OCI-LY3 (cell line): ENCODE data around the gene BOD1.

Source experiments
- EZH2phosphoT487 ChIP-seq: fragments of 200-600 bp; shearing (Covaris generic); IDR thresholded peaks from 2 replicates; pipeline ENCODE4 v1.6.1; 2018; ENCODE audit warnings: antibody characterized with exemption, mixed run types, low read depth
- TF ChIP-seq, protein P1 (sequence below): fragments of 200-600, 300-600 bp; sonication (generic); IDR thresholded peaks from 2 replicates; pipeline ENCODE4 v1.5.1; 2014; ENCODE audit warnings: antibody characterized with exemption, low read length, low read depth

DNA sequence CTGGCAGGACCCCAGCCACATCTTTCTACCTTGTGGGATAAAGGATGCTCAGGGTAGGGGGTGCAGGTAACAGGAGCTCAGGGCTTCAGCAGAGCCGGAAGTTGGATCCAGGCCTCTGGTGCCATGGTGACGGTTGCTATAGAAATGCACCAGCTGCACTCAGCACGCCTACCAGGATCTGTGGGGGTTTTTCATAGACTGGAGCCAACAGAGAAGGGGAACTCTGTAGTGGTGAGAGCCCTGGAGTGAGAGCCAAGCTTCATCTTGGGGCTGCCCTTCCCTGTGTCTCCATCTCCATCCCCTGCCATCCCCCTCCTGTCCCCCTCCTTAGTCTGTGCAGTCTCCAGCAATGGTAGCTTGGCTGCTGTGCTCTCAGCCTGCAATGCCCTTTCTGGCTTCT, 27.5 kb upstream of the BOD1 start:
- TF ChIP-seq, protein P1, sequence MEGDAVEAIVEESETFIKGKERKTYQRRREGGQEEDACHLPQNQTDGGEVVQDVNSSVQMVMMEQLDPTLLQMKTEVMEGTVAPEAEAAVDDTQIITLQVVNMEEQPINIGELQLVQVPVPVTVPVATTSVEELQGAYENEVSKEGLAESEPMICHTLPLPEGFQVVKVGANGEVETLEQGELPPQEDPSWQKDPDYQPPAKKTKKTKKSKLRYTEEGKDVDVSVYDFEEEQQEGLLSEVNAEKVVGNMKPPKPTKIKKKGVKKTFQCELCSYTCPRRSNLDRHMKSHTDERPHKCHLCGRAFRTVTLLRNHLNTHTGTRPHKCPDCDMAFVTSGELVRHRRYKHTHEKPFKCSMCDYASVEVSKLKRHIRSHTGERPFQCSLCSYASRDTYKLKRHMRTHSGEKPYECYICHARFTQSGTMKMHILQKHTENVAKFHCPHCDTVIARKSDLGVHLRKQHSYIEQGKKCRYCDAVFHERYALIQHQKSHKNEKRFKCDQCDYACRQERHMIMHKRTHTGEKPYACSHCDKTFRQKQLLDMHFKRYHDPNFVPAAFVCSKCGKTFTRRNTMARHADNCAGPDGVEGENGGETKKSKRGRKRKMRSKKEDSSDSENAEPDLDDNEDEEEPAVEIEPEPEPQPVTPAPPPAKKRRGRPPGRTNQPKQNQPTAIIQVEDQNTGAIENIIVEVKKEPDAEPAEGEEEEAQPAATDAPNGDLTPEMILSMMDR: no peak
- no peak for TF ChIP-seq EZH2phosphoT487
